Glutamatergic neuron (in vitro differentiated cells): Measurements from ENCODE around the gene DCLK2. TPM values are rescaled to one million over a fixed set of nuclear protein-coding genes. Genes with fewer than 3 reads are reported as not detected.
"Not testable (repeated sequence)": the region's sequence is repeated elsewhere in the genome, so short reads cannot be mapped to it uniquely, and the experiment has no call there.

Source experiments
- DNase-seq: peaks from one replicate; pipeline ENCODE4 v3.0.0; 2022
- H3K27ac Mint-ChIP-seq: one replicate; pipeline ENCODE4 v1.8.0; 2020; ENCODE audit warnings: mild to moderate bottlenecking, mixed read lengths, inconsistent platforms; ENCODE audit not compliant: unreplicated experiment
- H3K27me3 Mint-ChIP-seq: one replicate; pipeline ENCODE4 v1.8.0; 2020; ENCODE audit warnings: mild to moderate bottlenecking, moderate library complexity, mixed read lengths, inconsistent platforms; ENCODE audit not compliant: unreplicated experiment
- H3K36me3 Mint-ChIP-seq: one replicate; pipeline ENCODE4 v1.8.0; 2020; ENCODE audit warnings: mild to moderate bottlenecking, mixed read lengths, inconsistent platforms; ENCODE audit not compliant: unreplicated experiment
- H3K4me1 Mint-ChIP-seq: one replicate; pipeline ENCODE4 v1.8.0; 2020; ENCODE audit warnings: mild to moderate bottlenecking, low read depth, mixed read lengths, inconsistent platforms; ENCODE audit not compliant: unreplicated experiment
- H3K4me3 Mint-ChIP-seq: one replicate; pipeline ENCODE4 v1.8.0; 2020; ENCODE audit warnings: mild to moderate bottlenecking, mixed read lengths, inconsistent platforms; ENCODE audit not compliant: unreplicated experiment
- H3K9me3 Mint-ChIP-seq: one replicate; pipeline ENCODE4 v1.8.0; 2020; ENCODE audit warnings: mild to moderate bottlenecking, moderate library complexity, mixed read lengths, inconsistent platforms; ENCODE audit not compliant: unreplicated experiment
- CTCF ChIP-seq: fragments of 200-600 bp; sonication (generic); IDR thresholded peaks from one replicate; pipeline ENCODE4 v1.5.0; 2021; ENCODE audit not compliant: partially characterized antibody, unreplicated experiment
- total RNA-seq: library from RNA; stranded (reverse); fragmentation: NEBNext Ultra II Directional; extraction: Animal tissue kit (Norgen Biotek cat#: 25700); gene quantifications from one replicate; pipeline ENCODE4 v1.2.1, GENCODE V29; 2021; ENCODE audit not compliant: unreplicated experiment

Gene DCLK2
- total RNA-seq, 1 donor from 2014 or later: 36.8 TPM

DNA sequence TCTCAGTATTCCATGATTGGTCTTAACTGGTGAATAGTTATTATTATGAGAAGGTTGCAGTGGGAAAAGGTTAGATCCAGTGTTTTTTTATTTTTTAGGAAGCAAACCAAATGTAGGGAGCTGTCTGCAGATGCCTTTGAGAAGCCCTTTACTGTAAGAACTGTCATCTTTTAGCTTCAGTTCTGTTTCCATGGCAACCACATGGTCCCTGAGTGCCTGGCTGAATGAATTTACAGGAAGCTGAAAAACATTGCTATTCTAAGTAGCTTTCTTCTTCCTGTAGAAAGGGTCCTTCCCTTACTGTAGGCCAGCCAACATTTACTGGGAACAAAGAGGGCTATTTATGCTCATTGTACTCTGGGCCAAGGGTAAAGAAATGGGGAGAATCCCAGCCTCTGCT lies 103.3 kb downstream of the DCLK2 start:
- TF ChIP-seq CTCF: no peak
- Mint-ChIP-seq H3K27ac (no peak overlapping the region), H3K36me3 (no peaks in the 10 kb centered on the region), H3K4me1 (peaks cover 3% of the 10 kb centered on the region), H3K4me3 (no peak overlapping the region), H3K9me3 (peaks cover 2% of the 10 kb centered on the region), H3K27me3 (peaks cover under 1% of the 10 kb centered on the region)
- DNase-seq: no peak

DNA sequence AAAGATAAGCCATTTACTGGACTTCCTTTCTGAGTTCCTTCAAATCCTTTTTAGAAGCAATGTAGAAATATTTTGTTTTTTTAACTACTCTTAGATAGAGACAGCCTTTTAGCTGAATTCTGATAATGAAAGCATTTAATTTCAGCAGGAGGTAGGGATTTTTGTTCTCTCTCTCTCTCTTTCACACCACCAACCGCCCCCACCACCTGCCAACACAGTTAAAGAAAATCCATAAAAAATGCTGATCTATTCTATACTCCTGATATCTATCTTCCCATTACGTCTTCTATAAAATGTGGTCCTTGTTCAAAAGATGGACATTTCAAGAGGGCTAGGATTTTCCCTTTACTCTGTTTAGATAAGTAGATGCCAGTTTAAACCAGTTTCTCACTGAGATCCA lies 104.5 kb downstream of the DCLK2 start:
- H3K4me3 Mint-ChIP-seq: no peak overlapping the region
- no peaks in the 10 kb centered on the region for H3K4me1 Mint-ChIP-seq
- no peaks in the 10 kb centered on the region for H3K36me3 Mint-ChIP-seq
- no peak overlapping the region for H3K27ac Mint-ChIP-seq
- no peak for DNase-seq
- TF ChIP-seq CTCF: no peak
- H3K27me3 Mint-ChIP-seq: peaks cover 3% of the 10 kb centered on the region
- H3K9me3 Mint-ChIP-seq: peaks cover 2% of the 10 kb centered on the region

DNA sequence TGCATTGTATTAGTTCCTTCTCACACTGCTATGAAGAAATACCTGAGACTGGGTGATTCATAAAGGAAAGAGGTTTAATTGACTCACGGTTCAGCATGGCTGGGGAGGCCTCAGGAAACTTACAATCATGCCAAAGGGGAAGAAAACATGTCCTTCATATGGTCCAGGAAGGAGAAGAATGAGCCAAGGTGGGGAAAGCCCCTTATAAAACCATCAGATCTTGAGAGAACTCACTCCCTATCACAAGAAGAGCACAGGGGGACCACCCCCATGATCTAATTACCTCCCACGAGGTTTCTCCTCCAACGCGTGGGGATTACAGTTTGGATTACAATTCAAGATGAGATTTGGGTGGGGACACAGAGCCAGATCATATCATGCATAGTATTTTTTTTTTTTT lies 106.8 kb downstream of the DCLK2 start:
- H3K27ac Mint-ChIP-seq, H3K27me3 Mint-ChIP-seq, DNase-seq, H3K9me3 Mint-ChIP-seq, H3K4me3 Mint-ChIP-seq, H3K36me3 Mint-ChIP-seq, H3K4me1 Mint-ChIP-seq: not testable (repeated sequence)

GRCh38 chr4:150192986-150193385 lies 114.7 kb downstream of the DCLK2 start:
- no peak overlapping the region for H3K4me3 Mint-ChIP-seq
- peaks cover 2% of the 10 kb centered on the region for H3K27me3 Mint-ChIP-seq
- H3K27ac Mint-ChIP-seq: no peak overlapping the region
- TF ChIP-seq CTCF: no peak
- H3K36me3 Mint-ChIP-seq: no peaks in the 10 kb centered on the region
- no peak for DNase-seq
- H3K4me1 Mint-ChIP-seq: no peaks in the 10 kb centered on the region
- no peaks in the 10 kb centered on the region for H3K9me3 Mint-ChIP-seq

GRCh38 chr4:150197256-150197655 lies 119.0 kb downstream of the DCLK2 start:
- not testable (repeated sequence) for H3K9me3 Mint-ChIP-seq, H3K27ac Mint-ChIP-seq, H3K36me3 Mint-ChIP-seq, H3K4me3 Mint-ChIP-seq, DNase-seq, H3K4me1 Mint-ChIP-seq, H3K27me3 Mint-ChIP-seq

GRCh38 chr4:150199056-150199455 lies 120.8 kb downstream of the DCLK2 start:
- no peaks in the 10 kb centered on the region for H3K9me3 Mint-ChIP-seq
- H3K36me3 Mint-ChIP-seq: no peaks in the 10 kb centered on the region
- DNase-seq: no peak
- no peak overlapping the region for H3K27ac Mint-ChIP-seq
- no peaks in the 10 kb centered on the region for H3K27me3 Mint-ChIP-seq
- no peak overlapping the region for H3K4me3 Mint-ChIP-seq
- TF ChIP-seq CTCF: no peak
- H3K4me1 Mint-ChIP-seq: no peaks in the 10 kb centered on the region
